H1 (cell line): ENCODE measurements around the gene OR9K2. TPM values are rescaled to one million over a fixed set of nuclear protein-coding genes. Genes with fewer than 3 reads are reported as not detected.
A peak's percentile ranks its signal among the peaks of the same experiment; 100 is the strongest.
"Not testable (repeated sequence)": the region's sequence is repeated elsewhere in the genome, so short reads cannot be mapped to it uniquely, and the experiment has no call there.

ENCODE experiments used
- CTCF ChIA-PET: fragments of 300-600 bp; sonication (Branson Sonifier 250); formaldehyde crosslinking; loops from one replicate; lab custom pipeline; 2021; ENCODE audit not compliant: partially characterized antibody; lab: Charles Lee
- POLR2A ChIA-PET: fragments of 300-600 bp; sonication (Branson Sonifier 250); formaldehyde crosslinking; loops from one replicate; lab custom pipeline; 2021; ENCODE audit warnings: inconsistent platforms; ENCODE audit not compliant: partially characterized antibody; lab: Charles Lee
- DNase-seq, 2 experiments: peaks; one replicate each; pipeline versions ENCODE4 v3.0.0 to v3.0.0-alpha.2; 2010 to 2022; ENCODE audit warnings: low spot score in 2 of 2, low read depth in 1 of 2, mixed read lengths in 1 of 2
- FAIRE-seq: peaks from 2 replicates; lab custom pipeline; 2011; peaks lifted over from hg19 to GRCh38; lab: Jason Lieb, UNC
- H2AFZ ChIP-seq: 2 replicates; pipeline ENCODE4 v1.8.1; 2012; ENCODE audit warnings: low read length, inconsistent platforms
- H2AK5ac ChIP-seq: 2 replicates; pipeline ENCODE4 v1.6.1; 2013; ENCODE audit warnings: low read depth, low read length
- H2BK120ac ChIP-seq: replicated peaks from 2 replicates; pipeline ENCODE3; 2013; ENCODE audit warnings: low read depth, low read length, inconsistent platforms
- H2BK12ac ChIP-seq: 2 replicates; pipeline ENCODE4 v1.6.1; 2013; ENCODE audit warnings: low read depth, low read length
- H2BK15ac ChIP-seq: 2 replicates; pipeline ENCODE4 v1.6.1; 2013; ENCODE audit warnings: low read length
- H2BK20ac ChIP-seq: 2 replicates; pipeline ENCODE4 v1.6.1; 2013; ENCODE audit warnings: low read length
- H2BK5ac ChIP-seq: 2 replicates; pipeline ENCODE4 v1.6.1; 2013; ENCODE audit warnings: low read depth, low read length
- H3K14ac ChIP-seq: 2 replicates; pipeline ENCODE4 v1.6.1; 2013; ENCODE audit warnings: inconsistent platforms; ENCODE audit not compliant: insufficient read length
- H3K18ac ChIP-seq: 2 replicates; pipeline ENCODE4 v1.6.1; 2013; ENCODE audit warnings: low read length; ENCODE audit errors: extremely low read depth
- H3K23ac ChIP-seq: 2 replicates; pipeline ENCODE4 v1.6.1; 2013; ENCODE audit warnings: inconsistent platforms; ENCODE audit not compliant: insufficient read length
- H3K23me2 ChIP-seq: 2 replicates; pipeline ENCODE4 v1.6.1; 2013; ENCODE audit warnings: low read depth, low read length
- H3K27ac ChIP-seq: 2 replicates; pipeline ENCODE4 v1.6.1; 2011; ENCODE audit warnings: low read depth, low read length, inconsistent platforms
- H3K27me3 ChIP-seq, 4 experiments: replicated peaks in 1 of 4; 1 replicate in 1 of 4; 2 replicates in 3 of 4; pipeline versions ENCODE4 v1.6.1 to v1.8.1; 2011 to 2013; ENCODE audit warnings: low read length in 3 of 4, mild to moderate bottlenecking in 3 of 4, inconsistent platforms in 2 of 4, mixed read lengths in 2 of 4, moderate library complexity in 1 of 4; ENCODE audit not compliant: control insufficient read depth in 3 of 4, insufficient read depth in 3 of 4; ENCODE audit errors: extremely low read depth in 1 of 4
- H3K36me3 ChIP-seq, 4 experiments: 2 replicates each; pipeline versions ENCODE4 v1.6.1 to v1.8.1; 2011 to 2013; ENCODE audit warnings: mild to moderate bottlenecking in 4 of 4, low read length in 3 of 4, moderate library complexity in 2 of 4, control low read depth in 1 of 4, inconsistent platforms in 1 of 4; ENCODE audit not compliant: insufficient read depth in 4 of 4, control insufficient read depth in 2 of 4
- H3K4ac ChIP-seq: replicated peaks from 2 replicates; pipeline ENCODE3; 2013; ENCODE audit warnings: low read length, low read depth, mixed read lengths, inconsistent platforms; ENCODE audit not compliant: insufficient read length
- H3K4me1 ChIP-seq, 4 experiments: replicated peaks in 1 of 4; 1 replicate in 1 of 4; 2 replicates in 3 of 4; pipeline versions ENCODE4 v1.6.1 to v1.8.1; 2011 to 2013; ENCODE audit warnings: low read length in 3 of 4, inconsistent platforms in 2 of 4, mixed read lengths in 1 of 4; ENCODE audit not compliant: insufficient read depth in 4 of 4, control insufficient read depth in 3 of 4
- H3K4me2 ChIP-seq, 2 experiments: 2 replicates each; pipeline versions ENCODE4 v1.6.1 to v1.8.1; 2011 to 2013; ENCODE audit warnings: low read depth in 2 of 2, low read length in 2 of 2, control low read depth in 1 of 2, inconsistent platforms in 1 of 2, mild to moderate bottlenecking in 1 of 2; ENCODE audit not compliant: insufficient read depth in 1 of 2
- H3K4me3 ChIP-seq, 4 experiments: fragments of 200-600, 300-600 bp in 1 of 4; sonication (generic), shearing (Covaris generic), sonication (Bioruptor Twin) in 1 of 4; 2 replicates each; pipeline versions ENCODE4 v1.5.1 to v1.8.1; 2011 to 2016; ENCODE audit warnings: low read length in 4 of 4, low read depth in 3 of 4, control low read depth in 2 of 4, inconsistent platforms in 2 of 4, mild to moderate bottlenecking in 2 of 4, mixed read lengths in 1 of 4, moderate library complexity in 1 of 4; ENCODE audit not compliant: insufficient read depth in 2 of 4; ENCODE audit errors: extremely low read depth in 1 of 4
- H3K56ac ChIP-seq: replicated peaks from 2 replicates; pipeline ENCODE3; 2013; ENCODE audit warnings: low read depth, mild to moderate bottlenecking, mixed read lengths, low read length, inconsistent platforms; ENCODE audit not compliant: insufficient read length
- H3K79me1 ChIP-seq: 2 replicates; pipeline ENCODE4 v1.6.1; 2013; ENCODE audit warnings: low read depth, low read length, control low read depth
- H3K79me2 ChIP-seq, 2 experiments: 2 replicates each; pipeline versions ENCODE4 v1.6.1 to v1.8.1; 2012 to 2013; ENCODE audit warnings: low read length in 2 of 2, mild to moderate bottlenecking in 2 of 2, inconsistent platforms in 1 of 2; ENCODE audit not compliant: insufficient read depth in 2 of 2, control insufficient read depth in 1 of 2
- H3K9ac ChIP-seq, 4 experiments: replicated peaks in 1 of 4; 1 replicate in 1 of 4; 2 replicates in 3 of 4; pipeline versions ENCODE4 v1.6.1 to v1.8.1; 2011 to 2013; ENCODE audit warnings: low read depth in 3 of 4, low read length in 3 of 4, control low read depth in 2 of 4, mild to moderate bottlenecking in 2 of 4, moderate library complexity in 2 of 4, inconsistent platforms in 1 of 4; ENCODE audit errors: extremely low read depth in 1 of 4
- H3K9me3 ChIP-seq, 2 experiments: 2 replicates each; pipeline versions ENCODE4 v1.6.1 to v1.8.1; 2012 to 2013; ENCODE audit warnings: mild to moderate bottlenecking in 2 of 2, moderate library complexity in 2 of 2, control low read depth in 1 of 2, inconsistent platforms in 1 of 2, low read depth in 1 of 2, low read length in 1 of 2, mixed read lengths in 1 of 2; ENCODE audit not compliant: insufficient read depth in 2 of 2
- H4K20me1 ChIP-seq, 2 experiments: replicated peaks in 1 of 2; 2 replicates each; pipeline versions ENCODE3 to v1.8.1; 2011 to 2013; ENCODE audit warnings: inconsistent platforms in 2 of 2, low read length in 2 of 2, mild to moderate bottlenecking in 1 of 2; ENCODE audit not compliant: insufficient read depth in 2 of 2, control insufficient read depth in 1 of 2
- H4K5ac ChIP-seq: 2 replicates; pipeline ENCODE4 v1.6.1; 2013; ENCODE audit warnings: low read length, low read depth, mixed read lengths, inconsistent platforms; ENCODE audit not compliant: insufficient read length
- H4K8ac ChIP-seq: 2 replicates; pipeline ENCODE4 v1.8.0; 2013; ENCODE audit warnings: mild to moderate bottlenecking, moderate library complexity, low read length, inconsistent platforms; ENCODE audit not compliant: insufficient read depth; ENCODE audit errors: extremely low read depth
- H4K91ac ChIP-seq: replicated peaks from 2 replicates; pipeline ENCODE3; 2013; ENCODE audit warnings: low read length, mixed read lengths, inconsistent platforms; ENCODE audit not compliant: insufficient read length
- WGBS, 2 experiments: shearing (Covaris generic) in 1 of 2; methylation state at CpG; one replicate each; pipeline versions ENCODE4 v1.1.6 to v1.1.7; 2013 to 2015; ENCODE audit warnings: low lambda C conversion rate in 2 of 2, mixed read lengths in 2 of 2, inconsistent platforms in 1 of 2, low coverage in 1 of 2, missing lambda C conversion rate in 1 of 2; ENCODE audit not compliant: insufficient replicate concordance in 2 of 2, insufficient coverage in 1 of 2, insufficient read length in 1 of 2; ENCODE audit errors: extremely low coverage in 1 of 2, missing lambda C conversion rate in 1 of 2; 5-methylcytosine and 5-hydroxymethylcytosine counted together
- polyA plus RNA-seq, 7 experiments: library from polyadenylated mRNA; depleted of rRNA in 3 of 7; stranded (reverse) in 5 of 7; unstranded in 2 of 7; fragments of >200 nt in 5 of 7; fragments of 200-250 nt in 2 of 7; gene quantifications; 1 replicate in 5 of 7; 2 replicates in 1 of 7; 4 replicates in 1 of 7; pipeline versions ENCODE4 v1.2.1 to v1.2.3, GENCODE V29; 2011 to 2013; ENCODE audit warnings: missing spikeins in 2 of 7, mixed read lengths in 2 of 7
- total RNA-seq: library from RNA; stranded (reverse); fragmentation: NEBNext Ultra II Directional; extraction: Animal tissue kit (Norgen Biotek cat#: 25700); gene quantifications from 2 replicates; pipeline ENCODE4 v1.2.1, GENCODE V29; 2021

Gene OR9K2
- total and polyA plus RNA-seq, 2 of the 8 experiments (the other 6 are each of a cell fraction or from before 2014, with no cell fraction given): not detected

DNA sequence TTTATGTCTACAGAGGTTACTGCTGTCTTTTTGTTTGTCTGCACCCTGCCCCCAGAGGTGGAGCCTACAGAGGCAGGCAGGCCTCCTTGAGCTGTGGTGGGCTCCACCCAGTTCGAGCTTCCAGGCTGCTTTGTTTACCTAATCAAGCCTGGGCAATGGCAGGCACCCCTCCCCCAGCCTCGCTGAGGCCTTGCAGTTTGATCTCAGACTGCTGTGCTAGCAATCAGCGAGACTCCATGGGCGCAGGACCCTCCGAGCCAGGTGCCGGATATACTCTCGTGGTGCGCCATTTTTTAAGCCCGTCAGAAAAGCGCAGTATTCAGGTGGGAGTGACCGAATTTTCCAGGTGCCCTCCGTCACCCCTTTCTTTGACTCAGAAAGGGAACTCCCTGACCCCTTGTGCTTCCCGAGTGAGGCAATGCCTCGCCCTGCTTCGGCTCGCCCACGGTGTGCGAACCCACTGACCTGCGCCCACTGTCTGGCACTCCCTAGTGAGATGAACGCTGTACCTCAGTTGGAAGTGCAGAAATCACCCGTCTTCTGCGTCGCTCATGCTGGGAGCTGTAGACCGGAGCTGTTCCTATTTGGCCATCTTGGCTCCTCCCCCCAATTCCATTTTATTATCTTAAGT is 40.9 kb downstream of the OR9K2 start:
- H2BK120ac ChIP-seq, H3K23me2 ChIP-seq, POLR2A ChIA-PET, H3K36me3 ChIP-seq, H3K4me3 ChIP-seq, FAIRE-seq, H4K5ac ChIP-seq, H3K18ac ChIP-seq, H3K79me2 ChIP-seq, H4K91ac ChIP-seq, H4K20me1 ChIP-seq, H3K27ac ChIP-seq, H3K79me1 ChIP-seq, H3K56ac ChIP-seq, H3K4ac ChIP-seq, H3K4me1 ChIP-seq, H2BK5ac ChIP-seq, H3K27me3 ChIP-seq, H3K9ac ChIP-seq, H2BK20ac ChIP-seq, H3K14ac ChIP-seq, H3K9me3 ChIP-seq, H2AK5ac ChIP-seq, H3K23ac ChIP-seq, H2BK15ac ChIP-seq, CTCF ChIA-PET: not testable (repeated sequence)
- H2BK12ac ChIP-seq: peak overlapping the region; percentile 60; the same call in 1 of the 2 replicates
- H4K8ac ChIP-seq: peak overlapping the region; percentile 51; the same call in 1 of the 2 replicates
- peak in 1 of 2 experiments; percentile 56 for DNase-seq
- 85% methylated on average over 23 of the region's 24 CpGs; no CpG with 5 or more reads in 1 of the 2 experiments for WGBS, 2 experiments
- peak overlapping the region in 1 of 2 experiments; percentile 33; a peak in 3 of 4 replicates for H3K4me2 ChIP-seq
- peak overlapping the region; percentile 51; the same call in 1 of the 2 replicates for H2AFZ ChIP-seq
